A172 (cell line): Measurements from ENCODE around the gene ZFHX3. TPM values are rescaled to one million over a fixed set of nuclear protein-coding genes. Genes with fewer than 3 reads are reported as not detected.

ENCODE experiments used
- DNase-seq: peaks from one replicate; pipeline ENCODE4 v3.0.0-alpha.2; 2015; ENCODE audit warnings: low spot score
- total RNA-seq: library from RNA; depleted of rRNA; stranded (reverse); fragments of >200 nt; shearing (Covaris generic); gene quantifications from 2 replicates; pipeline ENCODE4 v1.2.3, GENCODE V29; 2014

The ZFHX3 gene
- total RNA-seq, 1 experiment from 2014 or later, result 2.5 TPM

DNA sequence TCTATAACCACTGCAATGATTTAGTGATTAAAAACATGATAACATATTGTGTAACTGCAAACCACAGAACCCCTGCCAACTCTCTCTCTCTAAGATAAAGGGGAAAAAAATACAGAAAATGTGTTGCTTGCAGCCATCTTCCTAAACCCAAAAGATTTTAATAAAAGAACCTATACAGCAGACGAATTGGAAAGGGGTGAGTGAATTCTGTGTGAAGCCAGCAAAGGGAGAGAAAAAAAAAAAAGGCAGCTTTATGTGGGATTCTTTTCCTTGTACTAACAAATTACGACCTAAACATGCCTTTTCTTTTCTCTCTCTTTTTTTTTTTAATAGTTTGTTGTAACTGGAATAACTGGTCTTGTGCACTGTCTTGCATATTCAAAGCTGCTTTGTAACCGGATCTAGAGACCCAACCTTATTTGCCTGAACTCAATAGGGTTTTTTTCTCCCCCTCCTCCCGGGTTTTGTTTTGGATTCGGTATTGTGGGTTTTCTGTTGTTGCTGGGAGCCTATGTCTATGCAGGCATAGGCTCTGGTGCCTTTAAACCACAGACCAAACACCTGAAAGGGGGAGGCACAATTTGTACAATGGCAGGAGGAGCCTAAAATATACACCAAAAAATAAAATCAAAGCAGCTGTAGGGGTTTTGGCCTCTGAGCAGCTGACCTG, 7.0 kb upstream of the ZFHX3 start:
- DNase-seq, result no peak

DNA sequence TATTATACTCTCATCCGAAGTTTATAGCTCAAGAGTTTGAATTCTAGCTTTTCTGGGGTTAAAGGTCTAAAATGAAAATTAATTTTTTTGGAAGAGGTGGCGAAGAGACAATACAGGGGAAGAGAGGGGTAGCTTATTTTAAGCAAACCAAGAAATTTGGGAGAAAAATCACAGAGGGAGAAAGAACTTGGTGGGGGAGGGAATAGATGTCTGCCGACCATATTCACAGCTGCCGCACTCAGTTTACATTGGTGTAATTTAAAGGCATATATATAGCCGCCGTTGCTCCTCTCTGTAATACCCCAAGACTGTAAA, 6.5 kb upstream of the ZFHX3 start:
- DNase-seq, result no peak

DNA sequence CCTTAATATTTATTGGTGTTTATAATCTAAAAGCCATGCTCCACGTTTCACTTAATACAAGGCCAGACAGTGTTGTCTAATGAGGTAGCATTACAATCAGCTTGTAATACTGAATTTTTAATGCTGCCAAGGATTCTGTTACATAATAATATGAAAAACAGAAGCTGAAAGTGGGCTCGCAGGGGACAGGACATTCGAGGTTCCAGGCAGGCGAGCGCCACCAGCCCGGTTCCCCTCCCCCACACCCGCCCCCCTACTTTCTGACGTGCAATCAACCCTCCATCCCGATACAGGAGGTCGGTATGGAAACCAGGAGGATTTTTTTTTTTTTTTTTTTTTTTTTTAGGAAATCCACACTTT, 6.2 kb upstream of the ZFHX3 start:
- no peak for DNase-seq

DNA sequence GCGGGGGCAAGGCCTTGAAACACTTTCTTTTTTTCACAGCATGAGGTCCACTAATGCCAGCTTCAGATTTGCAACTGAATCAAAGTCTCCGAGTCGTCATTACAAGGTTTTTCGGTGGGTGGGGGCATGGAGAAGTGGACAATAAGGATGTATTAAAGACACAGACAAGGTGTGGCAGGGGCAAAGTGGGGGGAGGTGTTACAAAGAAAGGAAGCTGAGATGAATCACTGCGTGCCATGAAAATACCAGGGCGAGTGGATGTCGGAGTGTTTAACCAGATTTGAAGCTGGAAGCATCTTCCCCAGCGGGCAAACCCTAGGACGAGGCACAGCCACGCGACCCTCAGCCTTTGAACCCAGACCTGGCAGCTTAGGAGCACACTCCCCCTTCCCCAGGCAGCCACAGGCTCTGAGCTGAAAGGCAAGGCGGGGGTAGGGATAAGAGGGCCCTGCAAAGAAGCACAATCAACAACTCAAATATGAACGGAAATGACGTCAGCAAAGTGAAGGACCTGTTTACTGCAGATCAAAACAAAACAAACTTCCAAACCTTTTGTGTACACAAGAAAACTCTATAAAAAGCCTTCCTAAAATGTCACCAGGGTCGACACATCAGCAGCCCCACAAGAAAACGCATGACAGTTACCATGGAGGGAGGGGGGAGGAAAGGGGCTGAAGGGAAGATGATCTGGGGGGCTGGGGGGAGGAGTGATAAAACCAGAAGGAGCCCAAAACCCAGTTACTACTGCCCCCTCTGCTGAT, 5.6 kb upstream of the ZFHX3 start:
- peak; percentile 86 for DNase-seq

DNA sequence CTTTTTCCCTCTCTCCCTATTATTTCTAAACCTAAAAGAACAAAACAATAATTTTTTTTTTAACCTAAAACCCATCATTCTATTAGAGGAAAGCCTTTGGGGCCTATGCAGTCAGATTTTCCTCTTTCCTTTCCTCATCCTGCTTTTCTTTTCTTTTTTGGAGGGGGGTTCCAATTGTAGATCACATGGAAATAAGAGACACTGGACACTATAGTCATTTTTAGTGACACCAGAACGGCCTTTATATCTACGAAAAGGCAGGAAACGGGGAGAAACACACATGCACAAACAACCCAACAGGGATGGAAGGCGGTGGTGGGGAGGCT, 5.1 kb upstream of the ZFHX3 start:
- DNase-seq, result no peak

DNA sequence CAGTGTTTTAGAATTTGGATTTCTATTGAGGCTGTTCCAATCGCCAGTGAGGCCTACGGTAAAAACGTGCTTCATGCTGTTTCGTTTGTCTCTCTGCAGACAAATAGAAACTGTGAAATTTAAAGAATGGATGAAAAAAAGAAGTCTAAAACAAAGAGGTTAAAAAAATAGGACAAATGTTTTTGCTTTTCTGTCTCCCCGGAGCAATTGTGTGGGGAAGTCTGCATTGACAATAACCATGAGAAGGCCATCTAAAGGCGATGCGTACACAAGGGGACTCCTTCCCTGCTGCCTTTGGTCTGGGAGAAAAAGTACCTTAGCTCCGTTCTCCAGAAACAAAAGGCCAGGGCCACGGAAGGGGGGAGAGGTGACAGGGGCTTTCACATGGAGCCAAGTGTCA, 4.6 kb upstream of the ZFHX3 start:
- DNase-seq, result no peak

DNA sequence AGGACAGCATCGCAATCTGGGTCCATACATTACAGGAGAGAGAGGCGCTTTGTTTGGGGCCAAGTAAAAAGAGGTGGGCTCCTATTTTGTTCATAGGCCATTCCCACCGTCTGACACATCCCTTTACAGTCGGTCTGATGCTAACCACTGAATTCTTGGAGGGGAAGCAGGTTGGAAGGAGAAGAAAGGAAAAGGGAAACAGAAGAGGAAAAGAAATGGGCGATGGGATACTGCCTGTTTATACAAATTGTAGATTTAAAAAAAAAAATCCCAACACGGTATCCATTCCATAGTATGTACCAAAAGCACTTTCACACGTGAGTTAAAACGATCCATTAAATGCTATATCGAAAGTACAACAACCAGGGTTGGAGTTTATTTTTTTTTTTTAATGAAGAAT, 4.0 kb upstream of the ZFHX3 start:
- DNase-seq, result no peak

DNA sequence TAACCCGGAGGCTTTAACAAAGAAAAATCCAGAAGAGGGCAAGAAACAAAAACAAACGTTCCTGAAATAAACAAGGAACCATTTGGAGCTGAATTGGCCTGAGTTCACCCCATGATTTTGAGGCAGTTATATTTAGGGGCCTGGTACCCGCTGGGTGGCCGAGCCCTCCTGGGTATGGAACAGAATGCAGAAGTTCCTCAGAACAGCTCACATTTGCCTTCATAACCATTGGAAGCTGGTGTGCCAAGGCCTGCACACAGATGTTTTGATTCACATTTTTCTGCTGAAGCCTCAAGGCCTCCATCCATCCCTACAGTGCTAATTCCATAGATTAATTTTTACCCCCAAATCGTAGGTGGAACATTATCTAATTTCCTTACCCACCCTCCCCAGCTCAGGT, 3.3 kb upstream of the ZFHX3 start:
- DNase-seq, result no peak

DNA sequence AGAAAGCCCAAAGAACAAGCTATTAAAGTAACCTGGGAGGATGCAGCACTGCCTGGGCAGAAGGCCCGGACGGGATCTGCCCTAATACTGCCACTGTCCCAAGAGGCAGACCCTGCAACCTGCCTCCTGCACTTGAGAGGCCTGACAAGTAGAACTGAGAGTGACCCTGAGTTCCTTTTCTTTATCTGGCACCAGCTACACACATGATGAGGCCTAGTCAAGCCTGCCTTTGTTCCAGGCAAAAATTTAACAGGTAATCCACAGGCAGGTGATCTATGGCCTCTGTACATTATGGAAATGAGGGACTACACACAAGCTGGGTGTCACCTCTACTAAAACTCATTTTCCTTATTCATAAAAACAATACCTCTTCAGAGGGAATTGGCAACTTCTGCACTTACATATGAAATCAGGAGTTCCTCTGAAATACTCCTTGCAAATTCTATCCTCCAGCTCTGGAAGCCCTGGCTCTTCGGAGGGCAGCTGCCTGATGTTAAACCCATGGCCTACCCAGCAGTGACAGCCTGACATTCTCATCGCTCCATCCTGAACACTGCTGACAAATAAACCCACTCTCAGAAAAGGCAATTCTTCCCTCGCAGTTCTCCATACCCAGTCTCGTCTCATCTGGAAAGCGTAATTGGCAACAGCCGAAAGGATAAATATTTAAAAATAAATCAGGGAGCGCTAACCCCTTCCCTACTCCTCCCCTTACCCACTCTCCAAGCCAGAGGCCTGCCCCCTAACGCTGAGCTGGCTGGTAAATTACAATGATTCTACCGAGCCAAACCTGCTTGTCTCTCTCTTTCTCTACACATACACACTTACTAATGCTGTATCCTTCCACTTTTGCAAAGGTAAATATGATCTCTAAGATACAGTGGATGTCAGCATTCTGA, 2.5 kb upstream of the ZFHX3 start:
- DNase-seq, result no peak

DNA sequence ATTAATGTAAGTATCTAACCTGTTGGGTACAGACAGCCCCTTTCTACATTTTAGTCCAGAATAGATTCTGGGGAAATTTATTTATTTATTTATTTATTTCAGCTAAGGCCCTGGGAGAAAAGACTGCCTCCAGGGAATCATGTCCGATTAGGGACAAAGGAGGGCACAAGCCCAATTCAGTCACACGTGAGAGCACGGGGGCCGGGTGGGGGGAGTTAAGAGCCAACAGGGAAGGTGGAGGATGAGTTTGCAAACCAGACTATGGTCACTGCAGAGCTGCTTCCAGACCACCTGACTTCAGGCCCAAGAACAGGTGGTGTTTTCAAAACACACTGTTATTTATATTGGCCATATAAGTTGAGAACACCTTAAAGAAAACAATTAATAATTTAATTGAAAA, 1.6 kb upstream of the ZFHX3 start:
- no peak for DNase-seq

DNA sequence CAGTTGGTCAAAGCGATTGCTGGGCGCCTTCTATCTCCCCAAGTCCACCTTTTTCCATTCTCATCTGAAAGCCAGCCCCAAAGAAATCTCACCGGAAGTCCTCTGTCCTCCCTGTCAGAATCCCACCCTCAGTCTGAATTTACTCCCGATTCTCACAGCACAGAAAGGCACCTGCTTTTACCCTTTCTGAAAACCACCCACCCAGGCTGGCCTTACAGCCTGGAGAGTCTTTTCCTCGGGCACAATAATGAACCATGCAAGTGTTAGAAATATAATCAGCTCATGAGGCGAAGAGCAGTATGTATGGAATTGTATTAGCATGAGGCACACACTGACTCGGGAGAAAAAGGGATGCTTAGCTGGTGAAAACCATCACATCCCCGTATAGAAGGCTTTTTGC, 1.2 kb upstream of the ZFHX3 start:
- DNase-seq, result no peak

DNA sequence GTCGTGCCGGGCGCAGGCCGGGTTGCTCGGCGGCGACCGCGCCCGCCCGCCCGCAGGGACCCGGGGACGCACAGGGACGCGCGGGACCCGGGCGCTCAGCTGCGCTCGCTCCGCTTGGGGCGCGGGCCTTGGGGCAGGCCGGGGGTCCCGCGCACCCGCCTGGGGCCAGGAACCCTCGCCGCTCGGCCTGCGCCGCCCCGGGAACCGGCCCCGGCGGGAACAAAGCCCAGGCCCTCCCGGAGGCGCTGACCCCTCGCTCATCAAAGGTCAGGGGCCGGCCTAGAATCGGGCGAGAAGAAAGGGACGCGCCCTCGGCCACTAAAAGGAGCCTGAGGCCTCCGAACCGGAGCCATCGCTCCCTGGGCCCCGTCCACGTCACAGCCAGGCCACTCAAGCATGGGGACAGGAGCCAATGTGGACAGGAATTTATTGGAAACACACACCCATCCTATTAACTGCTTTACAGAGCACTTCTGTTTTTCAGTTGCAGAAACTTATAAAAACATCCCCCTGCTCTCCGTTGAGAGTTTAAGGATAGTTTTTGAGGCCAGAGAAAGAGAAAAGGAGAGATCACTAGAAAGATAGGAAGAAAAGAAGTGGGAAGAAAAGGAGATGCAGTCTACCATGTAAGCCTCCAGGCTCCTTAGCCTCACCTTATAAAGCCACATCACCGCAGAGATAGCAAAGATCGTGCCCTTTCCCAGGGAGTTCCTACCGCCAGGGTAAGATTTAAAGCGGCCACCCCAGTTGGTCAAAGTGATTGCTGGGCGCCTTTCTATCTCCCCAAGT, 558 bp upstream of the ZFHX3 start:
- DNase-seq, result peak; percentile 39

DNA sequence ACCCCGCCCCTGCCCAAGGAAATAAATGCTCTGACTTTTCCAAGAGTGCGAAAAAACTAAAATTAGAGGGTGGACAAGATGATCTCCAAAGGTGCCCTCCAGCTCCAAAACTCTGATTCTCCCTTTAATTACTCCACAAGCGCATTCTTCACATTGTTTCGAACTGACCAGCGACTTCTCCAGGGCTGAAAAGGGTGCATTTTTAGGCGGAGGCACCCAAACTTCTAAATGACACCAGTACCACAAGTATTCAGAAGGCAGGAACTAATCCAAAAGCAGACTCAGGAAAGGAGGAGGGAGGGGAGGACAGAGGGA, 750 bp downstream of the ZFHX3 start:
- DNase-seq, result peak; percentile 76

DNA sequence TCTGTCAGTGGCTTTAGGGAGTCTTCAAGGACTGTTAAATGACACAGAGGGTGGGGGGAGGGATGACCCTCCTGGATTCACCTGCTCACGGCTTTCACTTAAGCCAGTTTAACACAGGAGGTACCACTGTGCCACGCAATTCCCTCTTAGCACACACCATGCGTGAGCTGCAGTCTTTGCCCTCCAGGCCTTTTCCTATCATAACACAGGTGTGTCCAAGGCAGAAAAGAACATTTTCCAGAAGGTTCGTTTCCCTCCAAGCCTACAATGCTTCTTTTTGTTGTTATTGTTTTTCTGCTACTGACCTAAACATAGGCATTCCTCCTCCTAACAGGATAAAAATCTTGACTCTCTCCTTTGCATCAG, 1.1 kb downstream of the ZFHX3 start:
- DNase-seq, result no peak

DNA sequence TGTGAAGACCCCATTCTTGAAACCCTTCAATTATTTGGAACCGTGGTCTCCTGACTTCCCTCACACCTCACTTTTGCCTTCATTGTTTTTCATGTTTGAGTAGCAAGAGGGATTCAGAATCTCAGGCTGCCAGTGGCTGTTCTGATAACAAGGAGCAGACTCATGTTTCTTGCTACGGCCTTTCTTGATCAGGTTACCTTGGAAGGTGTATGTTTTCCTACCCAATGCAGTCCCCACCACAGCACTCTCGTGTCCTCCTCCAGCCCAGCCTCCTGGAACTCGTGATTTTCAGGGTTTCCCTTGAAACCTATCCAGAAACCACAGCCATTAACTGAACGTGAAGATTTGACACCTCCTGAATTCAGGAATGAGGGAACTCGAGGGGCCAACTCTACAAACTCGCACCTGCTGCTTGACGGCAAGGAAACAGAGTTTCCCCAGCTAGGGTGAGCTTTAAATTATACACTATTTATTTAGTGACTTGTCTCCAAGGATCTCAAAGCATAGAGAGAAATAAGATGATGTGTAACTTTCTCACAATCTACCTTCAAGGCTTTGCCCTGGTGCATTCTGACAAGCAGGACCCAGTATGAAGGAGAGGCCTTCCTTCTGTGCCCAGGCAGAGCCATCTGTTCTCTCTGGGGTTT, 1.6 kb downstream of the ZFHX3 start:
- no peak for DNase-seq

DNA sequence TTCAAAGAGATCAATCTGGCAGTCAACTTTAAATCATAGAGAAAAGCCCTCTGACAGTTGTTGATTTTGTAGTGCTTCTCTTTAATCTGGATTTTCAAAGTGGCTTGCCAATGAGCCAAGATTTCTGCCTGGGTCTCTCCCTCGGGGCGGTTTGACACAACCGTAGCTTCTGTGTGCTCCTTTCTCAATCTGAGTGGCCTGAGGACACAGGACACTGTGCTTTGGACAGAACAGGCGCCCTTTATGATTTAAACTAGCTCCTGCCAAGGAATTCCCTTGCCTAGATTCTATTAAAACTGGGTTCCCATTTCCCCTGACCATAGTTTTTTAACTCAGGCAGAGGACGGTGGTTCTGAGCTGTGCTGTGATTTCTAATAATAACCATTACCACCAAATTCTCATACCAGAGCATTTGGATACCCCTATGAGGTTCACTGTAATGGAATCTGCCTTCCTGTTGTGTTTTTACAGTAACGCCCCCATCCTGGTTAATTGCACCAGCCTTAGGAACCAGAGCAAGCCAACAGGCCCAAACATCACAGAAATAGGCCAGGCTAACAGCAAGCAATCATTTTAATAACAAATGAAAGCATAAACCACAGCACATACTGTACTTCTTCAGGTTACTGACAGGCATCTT, 4.0 kb downstream of the ZFHX3 start:
- DNase-seq, result no peak

DNA sequence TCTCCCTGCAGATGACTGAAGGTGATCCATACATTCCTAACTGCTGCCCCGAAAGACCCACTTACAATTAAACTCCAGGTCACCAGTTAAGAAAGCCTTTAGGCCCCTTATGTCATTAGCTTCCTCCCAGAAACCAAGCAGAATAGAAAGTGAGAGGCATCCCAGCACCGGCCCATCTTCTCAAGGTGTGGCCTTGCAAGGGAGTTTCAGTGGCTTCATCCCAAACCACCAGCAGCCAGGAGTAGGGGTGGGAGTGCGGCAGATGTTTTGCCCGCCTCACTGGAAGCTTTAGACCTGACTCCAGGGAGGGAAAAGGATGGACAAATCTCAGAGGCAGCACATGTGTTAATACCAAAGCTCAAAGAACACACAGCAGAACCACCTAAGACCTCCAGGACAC, 5.1 kb downstream of the ZFHX3 start:
- DNase-seq, result no peak

DNA sequence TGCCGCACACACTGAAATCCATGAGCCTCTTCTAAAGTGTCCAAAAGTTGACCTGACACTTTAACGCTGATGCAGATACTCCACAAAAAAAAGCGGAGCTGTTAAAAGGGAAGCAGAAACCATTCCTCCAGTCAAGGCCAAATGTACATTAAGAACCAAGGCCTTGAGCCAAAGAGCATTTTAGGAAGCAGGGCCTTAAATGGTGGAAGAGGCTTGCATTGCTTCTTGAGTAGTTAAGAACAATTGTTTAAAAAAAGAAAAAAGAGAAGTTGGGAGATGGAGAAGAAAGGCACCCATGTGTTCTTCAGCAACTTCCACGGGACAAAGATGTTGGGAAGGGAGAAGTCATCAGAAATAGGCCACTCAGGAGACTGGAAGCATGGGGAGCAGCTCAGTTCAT, 6.3 kb downstream of the ZFHX3 start:
- no peak for DNase-seq

DNA sequence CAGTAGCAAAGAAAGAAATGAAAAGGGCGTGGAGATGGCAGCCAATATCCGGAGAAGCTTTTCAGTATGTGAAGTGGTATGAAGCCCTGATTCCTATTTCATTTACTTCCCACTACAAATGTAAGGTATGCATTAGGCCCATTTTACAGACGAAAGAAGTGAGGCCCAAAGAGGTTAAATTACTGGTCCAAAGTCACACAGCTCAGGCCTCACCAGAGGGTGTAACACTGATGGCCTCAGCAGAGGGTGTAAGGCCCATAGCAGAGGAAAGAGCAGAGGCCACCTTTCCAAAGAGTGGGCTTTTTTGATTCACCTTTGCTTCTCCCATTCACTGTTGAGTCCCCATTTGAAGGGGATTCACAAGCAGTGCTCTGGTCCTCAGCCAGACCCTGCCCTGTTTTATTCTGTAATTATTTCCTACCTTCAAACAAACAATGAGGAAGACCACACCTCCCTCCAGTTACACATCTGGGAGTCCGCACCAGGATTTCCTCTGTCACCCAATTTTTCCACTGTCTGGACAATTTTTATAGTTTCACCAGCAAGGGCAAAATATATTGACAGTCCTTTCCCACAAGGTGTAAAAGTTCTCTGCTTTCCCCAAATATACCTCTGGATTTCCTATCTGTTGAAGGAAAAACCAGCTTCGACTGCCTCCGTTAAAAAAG, 7.1 kb downstream of the ZFHX3 start:
- DNase-seq, result no peak

DNA sequence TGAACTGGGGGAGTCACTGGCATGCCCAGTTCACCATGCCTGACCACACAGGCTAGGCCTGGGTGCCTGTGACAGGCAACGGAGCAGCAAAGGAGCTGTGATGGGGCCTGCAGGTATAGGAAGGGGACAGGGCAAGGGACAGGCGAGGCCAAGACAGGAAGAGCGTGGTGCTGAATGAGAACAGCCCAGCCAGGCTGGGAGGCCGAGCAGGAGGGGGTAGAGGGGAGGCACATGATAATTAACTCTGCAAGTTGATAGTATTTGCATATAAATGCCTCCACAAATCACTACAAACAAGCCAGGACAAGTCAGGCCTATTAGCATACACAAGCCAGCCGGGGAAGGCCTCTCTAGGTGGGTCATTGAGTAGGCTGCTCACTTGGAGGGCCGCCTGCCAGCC, 7.8 kb downstream of the ZFHX3 start:
- DNase-seq, result no peak
